ENCODE data around the gene BIVM.
A peak's percentile ranks its signal among the peaks of the same experiment; 100 is the strongest.

BIVM gene

DNA sequence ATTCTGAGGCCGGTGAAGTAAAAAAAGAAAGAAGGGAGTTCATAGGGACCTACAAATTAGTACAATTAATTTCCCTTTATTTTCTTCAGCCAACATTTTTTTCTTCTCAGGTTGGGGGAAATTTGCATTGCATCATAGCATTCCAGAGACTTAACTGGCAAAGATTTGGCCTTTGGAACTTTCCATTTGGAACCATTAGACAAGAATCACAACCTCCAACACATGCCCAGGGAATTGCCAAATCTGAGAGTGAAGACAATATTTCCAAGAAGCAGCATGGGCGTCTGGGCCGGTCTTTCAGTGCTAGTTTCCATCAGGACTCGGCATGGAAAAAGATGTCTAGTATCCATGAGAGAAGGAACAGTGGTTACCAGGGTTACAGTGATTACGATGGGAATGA lies 40.5 kb downstream of the BIVM start:
- no peak overlapping the region for H3K4me3 ChIP-seq (ENCODE audit: low read length, poor library complexity, severe bottlenecking)
- H3K9me3 ChIP-seq (ENCODE audit: insufficient read depth, low read depth, low read length) = no peaks in the 10 kb centered on the region
- H4K20me1 ChIP-seq (ENCODE audit: insufficient read depth, low read length, poor library complexity, severe bottlenecking) = no peaks in the 10 kb centered on the region
- no peak overlapping the region for H3K9ac ChIP-seq (ENCODE audit: low read depth, low read length, poor library complexity, severe bottlenecking)
- H3K79me2 ChIP-seq (ENCODE audit: insufficient read depth, low read length) = peaks cover under 1% of the 10 kb centered on the region; the same call in 1 of the 2 replicates
- H2AFZ ChIP-seq (ENCODE audit: low read length) = no peak overlapping the region
- H3K36me3 ChIP-seq (ENCODE audit: insufficient read depth, low read length) = no peaks in the 10 kb centered on the region
- H3K9me2 ChIP-seq (replicated peaks; ENCODE audit: low read depth, low read length) = no peaks in the 10 kb centered on the region
- no peaks in the 10 kb centered on the region for H3F3A ChIP-seq (ENCODE audit: low read depth)
- H3K4me1 ChIP-seq (ENCODE audit: insufficient read depth, low read length, poor library complexity, severe bottlenecking) = no peaks in the 10 kb centered on the region
- no peak overlapping the region for H3K4me2 ChIP-seq (ENCODE audit: low read depth, low read length, poor library complexity, severe bottlenecking)
- TF ChIP-seq EZH2phosphoT487 (IDR thresholded peaks at IDR 0.05; ENCODE audit: borderline replicate concordance) = no peak
- TF ChIP-seq, protein P1, sequence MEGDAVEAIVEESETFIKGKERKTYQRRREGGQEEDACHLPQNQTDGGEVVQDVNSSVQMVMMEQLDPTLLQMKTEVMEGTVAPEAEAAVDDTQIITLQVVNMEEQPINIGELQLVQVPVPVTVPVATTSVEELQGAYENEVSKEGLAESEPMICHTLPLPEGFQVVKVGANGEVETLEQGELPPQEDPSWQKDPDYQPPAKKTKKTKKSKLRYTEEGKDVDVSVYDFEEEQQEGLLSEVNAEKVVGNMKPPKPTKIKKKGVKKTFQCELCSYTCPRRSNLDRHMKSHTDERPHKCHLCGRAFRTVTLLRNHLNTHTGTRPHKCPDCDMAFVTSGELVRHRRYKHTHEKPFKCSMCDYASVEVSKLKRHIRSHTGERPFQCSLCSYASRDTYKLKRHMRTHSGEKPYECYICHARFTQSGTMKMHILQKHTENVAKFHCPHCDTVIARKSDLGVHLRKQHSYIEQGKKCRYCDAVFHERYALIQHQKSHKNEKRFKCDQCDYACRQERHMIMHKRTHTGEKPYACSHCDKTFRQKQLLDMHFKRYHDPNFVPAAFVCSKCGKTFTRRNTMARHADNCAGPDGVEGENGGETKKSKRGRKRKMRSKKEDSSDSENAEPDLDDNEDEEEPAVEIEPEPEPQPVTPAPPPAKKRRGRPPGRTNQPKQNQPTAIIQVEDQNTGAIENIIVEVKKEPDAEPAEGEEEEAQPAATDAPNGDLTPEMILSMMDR (conservative IDR thresholded peaks at IDR 0.05; ENCODE audit: low read length) = no peak
- no peaks in the 10 kb centered on the region for H3K27me3 ChIP-seq (ENCODE audit: insufficient read depth, low read length, poor library complexity, severe bottlenecking)

DNA sequence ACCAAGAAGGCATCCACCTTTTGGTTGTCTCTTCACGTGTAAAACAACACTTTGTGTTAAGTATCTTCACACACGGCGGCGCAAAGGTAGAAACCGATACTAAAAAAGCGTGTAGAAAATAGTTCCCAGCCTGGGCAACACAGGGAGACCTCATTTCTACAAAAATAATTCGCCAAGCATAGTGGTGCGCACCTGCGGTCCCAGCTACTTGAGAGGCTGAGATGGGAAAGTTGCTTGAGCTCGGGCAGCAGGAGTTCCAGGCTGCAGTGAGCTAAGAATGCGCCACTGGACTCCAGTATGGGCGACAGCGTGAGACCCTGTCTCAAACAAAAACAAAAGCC lies 46.3 kb downstream of the BIVM start:
- Histone ChIP-seq H3K4me2 (ENCODE audit: low read depth, low read length, poor library complexity, severe bottlenecking) (peak overlapping the region; percentile 78), H3K27me3 (ENCODE audit: insufficient read depth, low read length, poor library complexity, severe bottlenecking) (no peaks in the 10 kb centered on the region), H2AFZ (ENCODE audit: low read length) (peak overlapping the region; percentile 79), H3K36me3 (ENCODE audit: insufficient read depth, low read length) (no peaks in the 10 kb centered on the region), H3K4me1 (ENCODE audit: insufficient read depth, low read length, poor library complexity, severe bottlenecking) (peaks cover 34% of the 10 kb centered on the region), H3K9ac (ENCODE audit: low read depth, low read length, poor library complexity, severe bottlenecking) (peak overlapping the region; percentile 100), H4K20me1 (ENCODE audit: insufficient read depth, low read length, poor library complexity, severe bottlenecking) (peaks cover 31% of the 10 kb centered on the region), H3K4me3 (ENCODE audit: low read length, poor library complexity, severe bottlenecking) (peak overlapping the region; percentile 97), H3K9me2 (replicated peaks; ENCODE audit: low read depth, low read length) (no peaks in the 10 kb centered on the region), H3K79me2 (ENCODE audit: insufficient read depth, low read length) (peaks cover 52% of the 10 kb centered on the region), H3K9me3 (ENCODE audit: insufficient read depth, low read depth, low read length) (no peaks in the 10 kb centered on the region), H3F3A (ENCODE audit: low read depth) (no peaks in the 10 kb centered on the region)
- TF ChIP-seq EZH2phosphoT487 (IDR thresholded peaks at IDR 0.05; ENCODE audit: borderline replicate concordance) = no peak
- TF ChIP-seq, protein P1 (conservative IDR thresholded peaks at IDR 0.05; ENCODE audit: low read length) = no peak

DNA sequence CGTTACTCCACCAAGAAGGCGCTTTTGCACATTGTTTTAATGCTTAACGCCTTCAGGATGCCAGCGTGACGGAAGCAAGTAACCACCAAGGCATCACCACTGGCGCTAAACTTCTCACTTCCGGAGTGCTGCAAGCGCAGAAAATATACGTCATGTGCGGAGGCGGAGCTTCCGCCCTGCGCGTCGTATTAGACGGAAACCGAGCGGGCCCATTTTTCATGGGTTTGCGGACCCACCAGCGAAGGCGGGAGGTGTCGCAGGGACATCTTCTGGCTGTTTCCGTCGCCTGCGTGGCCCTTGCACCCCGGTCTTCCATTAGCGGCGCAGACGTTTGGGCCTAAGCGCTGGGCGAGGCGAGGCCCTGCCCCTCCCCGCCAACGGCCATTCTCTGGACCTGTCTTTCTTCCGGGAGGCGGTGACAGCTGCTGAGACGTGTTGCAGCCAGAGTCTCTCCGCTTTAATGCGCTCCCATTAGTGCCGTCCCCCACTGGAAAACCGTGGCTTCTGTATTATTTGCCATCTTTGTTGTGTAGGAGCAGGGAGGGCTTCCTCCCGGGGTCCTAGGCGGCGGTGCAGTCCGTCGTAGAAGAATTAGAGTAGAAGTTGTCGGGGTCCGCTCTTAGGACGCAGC lies 46.8 kb downstream of the BIVM start, which contains the start of gene ERCC5:
TSS of gene ERCC5 (plus strand) at position 403 of the 631 bp plus-strand sequence. CDS start 235 bp downstream, outside the sequence.
- peak within 1 kb of the TSS; percentile 95 for H3K4me2 ChIP-seq (ENCODE audit: low read depth, low read length, poor library complexity, severe bottlenecking)
- peaks cover 36% of the 10 kb centered on the region for H4K20me1 ChIP-seq (ENCODE audit: insufficient read depth, low read length, poor library complexity, severe bottlenecking)
- H3K79me2 ChIP-seq (ENCODE audit: insufficient read depth, low read length) = peaks cover 56% of the 10 kb centered on the region
- no peaks in the 10 kb centered on the region for H3K9me3 ChIP-seq (ENCODE audit: insufficient read depth, low read depth, low read length)
- peak within 1 kb of the TSS; percentile 100 for H3K9ac ChIP-seq (ENCODE audit: low read depth, low read length, poor library complexity, severe bottlenecking)
- peak within 1 kb of the TSS; percentile 97 for H3K4me3 ChIP-seq (ENCODE audit: low read length, poor library complexity, severe bottlenecking)
- H3K36me3 ChIP-seq (ENCODE audit: insufficient read depth, low read length) = no peaks in the 10 kb centered on the region
- H3K4me1 ChIP-seq (ENCODE audit: insufficient read depth, low read length, poor library complexity, severe bottlenecking) = peaks cover 39% of the 10 kb centered on the region
- H3K27me3 ChIP-seq (ENCODE audit: insufficient read depth, low read length, poor library complexity, severe bottlenecking) = no peaks in the 10 kb centered on the region
- H3F3A ChIP-seq (ENCODE audit: low read depth) = no peaks in the 10 kb centered on the region
- H3K9me2 ChIP-seq (replicated peaks; ENCODE audit: low read depth, low read length) = no peaks in the 10 kb centered on the region
- peak within 1 kb of the TSS; percentile 79 for H2AFZ ChIP-seq (ENCODE audit: low read length)
- TF ChIP-seq EZH2phosphoT487 (IDR thresholded peaks at IDR 0.05; ENCODE audit: borderline replicate concordance) = no peak
- TF ChIP-seq, protein P1 (conservative IDR thresholded peaks at IDR 0.05; ENCODE audit: low read length) = no peak; the same call in 1 of the 2 replicates

All from Loucy (cell line).